Activated T-cell treated with anti-CD3 and anti-CD28 coated beads, Interleukin-2, amount 50 U/mL, for 72 hours (primary cell): Measurements from ENCODE around the gene HIVEP3. TPM values are rescaled to one million over a fixed set of nuclear protein-coding genes. Genes with fewer than 3 reads are reported as not detected.
A peak's percentile ranks its signal among the peaks of the same experiment; 100 is the strongest.

Experiments used
- ATAC-seq, 2 donors: fragments of 150-1000 bp; cut with Tn5 transposase; replicated peaks in 1 of 2; 2 replicates each; pipeline ENCODE4 v1.10.0; 2021; ENCODE audit warnings: moderate library complexity in 2 of 2, mild to moderate bottlenecking in 1 of 2
- DNase-seq, 2 donors: peaks; one replicate each; pipeline ENCODE4 v3.0.0; 2021 to 2022; ENCODE audit warnings: mixed read lengths in 1 of 2
- H3K27ac Mint-ChIP-seq: one replicate; pipeline ENCODE4 v1.8.0; 2022; ENCODE audit warnings: mild to moderate bottlenecking, moderate library complexity, mixed read lengths
- H3K27me3 Mint-ChIP-seq: one replicate; pipeline ENCODE4 v1.8.0; 2022; ENCODE audit warnings: low read depth, mixed read lengths
- H3K36me3 Mint-ChIP-seq, 2 donors: one replicate each; pipeline ENCODE4 v1.8.0; 2022; ENCODE audit warnings: mixed read lengths in 2 of 2, mild to moderate bottlenecking in 1 of 2; ENCODE audit not compliant: insufficient read depth in 2 of 2
- H3K4me1 Mint-ChIP-seq: one replicate; pipeline ENCODE4 v1.8.0; 2022; ENCODE audit warnings: low read depth, mixed read lengths
- H3K4me3 Mint-ChIP-seq, 2 donors: one replicate each; pipeline ENCODE4 v1.8.0; 2022; ENCODE audit warnings: mild to moderate bottlenecking in 2 of 2, mixed read lengths in 2 of 2, moderate library complexity in 2 of 2
- H3K9me3 Mint-ChIP-seq, 2 donors: one replicate each; pipeline ENCODE4 v1.8.0; 2022; ENCODE audit warnings: mixed read lengths in 2 of 2
- total RNA-seq, 2 donors: library from RNA; stranded (reverse); gene quantifications; one replicate each; pipeline ENCODE4 v1.2.3, GENCODE V29; 2022

Gene HIVEP3
- total RNA-seq, 2 donors from 2014 or later = 22.8 to 29.2 TPM

DNA sequence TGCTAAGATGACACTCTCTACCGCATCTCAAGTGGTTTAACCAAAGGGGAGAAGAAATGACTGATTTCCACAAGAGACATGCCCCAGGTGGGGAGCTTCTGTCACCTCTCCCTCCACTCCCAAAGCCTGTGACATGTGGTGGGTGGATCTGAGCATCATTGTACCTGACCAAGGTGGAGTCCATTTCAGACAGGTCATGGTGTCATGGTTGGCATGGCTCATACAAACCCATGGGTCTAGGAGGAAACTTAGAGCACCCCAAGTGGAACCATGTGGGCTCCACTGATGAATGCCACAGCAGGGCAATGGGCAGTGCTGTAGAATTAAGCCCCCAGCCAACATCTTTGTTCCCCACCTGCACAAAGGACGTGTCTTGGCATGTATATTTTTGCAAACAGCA is 302.7 kb downstream of the HIVEP3 start:
- Mint-ChIP-seq H3K9me3 (no peaks in the 10 kb centered on the region), H3K27ac (no peak overlapping the region), H3K27me3 (no peaks in the 10 kb centered on the region), H3K4me3 (no peak overlapping the region), H3K4me1 (peaks cover 10% of the 10 kb centered on the region), H3K36me3 (peaks cover 0 to 21% of the 10 kb centered on the region in 2 donors)
- ATAC-seq (no peak), DNase-seq (no peak)

DNA sequence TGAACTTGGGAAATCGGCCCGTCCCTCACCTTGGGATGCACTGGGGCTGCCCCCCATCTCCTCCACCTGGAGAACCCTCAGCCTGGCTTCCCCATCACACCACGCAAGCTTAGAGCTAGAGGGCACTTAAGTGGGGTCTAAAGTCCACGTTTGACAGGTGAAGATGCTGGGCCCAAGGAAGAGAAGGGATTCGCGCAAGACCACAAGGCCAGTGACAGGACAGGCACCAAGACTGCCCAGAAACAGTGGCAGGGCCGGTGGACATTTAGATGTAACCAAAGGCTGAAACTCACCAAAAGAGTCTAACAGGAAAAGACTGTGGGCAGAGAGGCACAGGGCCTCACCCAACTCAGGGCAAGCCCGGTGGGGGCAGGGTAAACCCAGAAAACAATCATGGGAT is 303.4 kb downstream of the HIVEP3 start:
- Mint-ChIP-seq H3K36me3 (peaks cover 0 to 18% of the 10 kb centered on the region in 2 donors), H3K27me3 (no peaks in the 10 kb centered on the region), H3K27ac (no peak overlapping the region), H3K4me3 (no peak overlapping the region), H3K9me3 (no peaks in the 10 kb centered on the region), H3K4me1 (peaks cover 9% of the 10 kb centered on the region)
- ATAC-seq = no peak
- DNase-seq = no peak

DNA sequence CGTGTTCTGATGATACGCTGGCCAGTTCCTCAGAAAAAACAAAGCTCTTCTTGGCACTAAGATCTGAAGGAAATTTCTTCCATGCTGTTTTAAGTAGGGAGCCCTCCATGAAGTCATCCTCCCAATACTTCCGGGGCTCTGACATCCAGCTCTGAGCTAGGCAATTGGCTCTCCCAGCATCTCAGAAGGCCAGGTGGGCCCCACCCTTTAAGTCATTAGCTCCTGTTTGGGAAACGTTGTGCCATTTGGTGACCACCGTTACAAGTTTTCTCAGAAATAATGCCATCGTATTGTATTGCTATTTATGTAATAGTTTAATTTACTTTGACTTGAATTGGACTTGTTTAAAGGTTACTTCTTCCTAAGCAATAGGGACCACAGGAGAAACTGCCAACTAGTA is 303.9 kb downstream of the HIVEP3 start:
- H3K4me1 Mint-ChIP-seq = peaks cover 9% of the 10 kb centered on the region

DNA sequence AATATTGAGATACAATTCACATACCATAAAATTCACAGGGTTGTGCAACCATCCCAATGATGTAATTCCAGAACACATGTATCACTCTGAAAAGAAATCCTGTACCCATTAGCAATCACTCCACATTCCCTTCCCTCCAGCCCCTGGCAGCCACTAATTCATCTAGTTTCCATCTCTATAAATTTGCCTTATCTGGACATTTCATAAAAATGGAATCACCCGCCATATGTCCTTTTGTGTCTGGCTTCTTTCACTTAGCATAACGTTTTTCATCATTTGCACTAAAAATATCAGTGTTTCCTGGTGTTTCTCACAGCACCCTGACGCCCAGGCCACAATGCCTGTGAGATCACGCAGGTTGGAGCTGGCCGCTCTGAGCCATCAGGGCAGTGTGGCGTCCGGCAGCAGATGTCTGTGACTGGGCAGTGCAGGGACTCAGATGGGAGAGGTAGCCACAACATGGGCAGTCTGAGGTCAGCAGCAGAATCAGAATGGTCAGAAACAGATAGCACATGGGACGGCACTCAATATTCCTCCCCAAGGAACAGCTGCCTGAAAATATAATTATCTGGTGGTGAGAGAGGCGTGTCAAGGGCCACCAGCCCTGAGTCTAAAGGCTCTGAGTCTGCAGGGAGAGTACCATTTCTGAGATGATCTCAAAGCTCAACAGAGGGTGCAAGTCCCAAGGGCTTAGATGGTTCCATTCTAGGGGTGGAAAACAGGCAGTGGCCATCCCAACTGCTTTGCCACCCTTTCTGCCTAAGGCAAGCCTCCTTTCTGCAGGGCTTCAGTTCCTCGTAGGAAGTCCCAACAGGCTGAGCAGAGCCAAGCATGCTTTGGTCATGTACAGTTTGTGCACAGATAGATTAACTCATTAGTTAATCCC is 304.8 kb downstream of the HIVEP3 start:
- Mint-ChIP-seq H3K27ac (no peak overlapping the region), H3K27me3 (no peaks in the 10 kb centered on the region), H3K36me3 (peaks cover 0 to 11% of the 10 kb centered on the region in 2 donors), H3K9me3 (no peaks in the 10 kb centered on the region), H3K4me3 (no peak overlapping the region), H3K4me1 (peaks cover 15% of the 10 kb centered on the region)
- no peak for DNase-seq
- ATAC-seq = no peak

More for the DNA sequence above, 303.9 kb downstream of the HIVEP3 start:
- Mint-ChIP-seq H3K27me3 (no peaks in the 10 kb centered on the region), H3K4me3 (no peak overlapping the region), H3K27ac (no peak overlapping the region), H3K36me3 (peaks cover 0 to 15% of the 10 kb centered on the region in 2 donors), H3K9me3 (no peaks in the 10 kb centered on the region)
- ATAC-seq (no peak), DNase-seq (no peak)

DNA sequence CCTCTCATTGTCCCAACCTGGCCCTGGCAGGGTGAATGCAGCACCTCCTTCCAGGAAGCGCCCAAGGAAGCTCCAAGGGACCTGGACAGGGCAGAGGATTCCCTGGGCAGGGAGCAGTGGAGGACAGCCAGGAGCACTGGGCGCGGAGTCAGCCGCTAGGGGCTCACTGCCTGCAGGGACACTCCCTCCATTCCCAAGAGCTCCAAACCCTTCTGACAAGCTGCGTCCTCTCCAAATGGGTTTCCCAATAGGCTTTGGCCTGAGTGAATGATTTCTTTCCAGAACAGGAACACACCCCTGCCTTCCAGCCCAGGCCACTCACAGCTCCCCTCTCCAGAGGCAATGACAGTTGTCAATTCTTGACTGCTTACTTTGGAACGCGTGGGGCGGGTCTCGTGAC is 305.8 kb downstream of the HIVEP3 start:
- ATAC-seq (no peak), DNase-seq (no peak)
- Mint-ChIP-seq H3K9me3 (no peaks in the 10 kb centered on the region), H3K36me3 (peaks cover 0 to 12% of the 10 kb centered on the region in 2 donors), H3K27ac (no peak overlapping the region), H3K27me3 (no peaks in the 10 kb centered on the region), H3K4me1 (peaks cover 23% of the 10 kb centered on the region), H3K4me3 (no peak overlapping the region)

DNA sequence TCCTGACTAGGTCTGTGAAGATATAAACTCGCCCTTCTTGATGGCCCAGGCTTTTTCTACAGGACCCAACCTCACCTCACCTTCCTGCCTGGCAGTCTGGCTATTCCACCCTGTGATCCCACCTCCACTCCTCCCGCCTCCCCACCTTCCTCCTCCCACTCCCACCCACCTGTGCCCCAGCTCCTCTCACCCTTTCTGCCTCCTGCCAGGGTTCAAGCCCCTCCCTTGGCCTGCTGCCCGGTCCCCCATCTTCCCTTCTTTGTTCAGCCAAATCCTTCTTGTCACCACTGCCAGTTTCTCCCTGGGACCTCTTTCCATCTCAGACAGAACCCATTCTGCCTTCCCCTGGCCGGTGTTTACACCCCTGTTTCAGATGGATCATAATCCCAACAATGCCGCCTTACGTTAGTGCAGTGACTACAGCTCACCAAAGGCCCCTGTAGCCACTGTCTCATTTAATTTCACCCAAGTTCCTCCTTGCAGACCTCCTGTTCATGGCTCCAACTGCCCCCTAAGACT is 306.7 kb downstream of the HIVEP3 start:
- DNase-seq (no peak), ATAC-seq (no peak)
- no peak overlapping the region for H3K4me3 Mint-ChIP-seq
- peaks cover 0 to 21% of the 10 kb centered on the region in 2 donors for H3K36me3 Mint-ChIP-seq
- H3K27ac Mint-ChIP-seq = no peak overlapping the region
- peaks cover 33% of the 10 kb centered on the region for H3K4me1 Mint-ChIP-seq
- H3K27me3 Mint-ChIP-seq = no peaks in the 10 kb centered on the region
- peaks cover 0 to 2% of the 10 kb centered on the region in 2 donors for H3K9me3 Mint-ChIP-seq

DNA sequence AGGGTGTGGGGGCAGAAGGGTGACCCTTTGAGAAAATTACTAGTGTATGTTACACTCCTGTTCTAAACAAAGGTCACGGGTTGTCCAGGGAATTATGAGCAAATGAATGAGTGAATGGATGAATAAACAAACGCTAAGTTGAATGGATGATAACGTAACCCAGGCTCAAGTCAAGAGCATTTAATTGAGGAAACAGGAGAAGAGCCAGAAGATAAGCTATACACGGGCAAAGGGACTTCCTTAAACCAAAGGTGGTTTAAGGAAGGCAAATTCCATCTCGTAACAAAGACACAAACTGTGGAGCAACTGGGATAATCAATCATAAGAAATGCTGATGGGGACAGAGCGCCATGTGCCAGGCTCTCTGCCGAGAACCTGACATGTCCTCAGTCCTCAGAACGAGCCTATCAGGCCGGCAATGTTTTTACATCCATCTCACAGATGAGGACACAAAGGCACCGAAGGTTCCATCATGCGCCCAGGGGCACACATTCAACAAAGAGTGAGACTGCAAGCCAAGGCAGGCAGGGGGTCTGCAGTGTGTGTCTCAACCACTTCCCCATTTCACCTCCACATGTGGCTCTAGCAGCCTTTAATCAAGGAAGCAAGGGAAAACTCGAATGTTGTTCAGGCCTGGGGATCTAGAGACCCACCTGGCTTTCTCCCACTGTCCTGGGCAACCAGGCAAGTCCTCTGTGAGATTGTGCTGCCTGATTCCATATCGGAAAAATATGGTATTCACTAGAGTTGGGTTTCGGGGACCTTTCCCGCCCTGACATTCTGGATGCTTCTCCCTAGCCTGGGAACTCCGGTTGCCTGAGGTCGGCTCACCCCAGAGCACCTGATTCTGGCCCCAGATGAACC is 307.4 kb downstream of the HIVEP3 start:
- Mint-ChIP-seq H3K36me3 (peaks cover 0 to 21% of the 10 kb centered on the region in 2 donors), H3K9me3 (peaks cover 0 to 2% of the 10 kb centered on the region in 2 donors), H3K4me3 (no peak overlapping the region), H3K27ac (no peak overlapping the region), H3K4me1 (peaks cover 40% of the 10 kb centered on the region), H3K27me3 (no peaks in the 10 kb centered on the region)
- DNase-seq (no peak), ATAC-seq (no peak)

DNA sequence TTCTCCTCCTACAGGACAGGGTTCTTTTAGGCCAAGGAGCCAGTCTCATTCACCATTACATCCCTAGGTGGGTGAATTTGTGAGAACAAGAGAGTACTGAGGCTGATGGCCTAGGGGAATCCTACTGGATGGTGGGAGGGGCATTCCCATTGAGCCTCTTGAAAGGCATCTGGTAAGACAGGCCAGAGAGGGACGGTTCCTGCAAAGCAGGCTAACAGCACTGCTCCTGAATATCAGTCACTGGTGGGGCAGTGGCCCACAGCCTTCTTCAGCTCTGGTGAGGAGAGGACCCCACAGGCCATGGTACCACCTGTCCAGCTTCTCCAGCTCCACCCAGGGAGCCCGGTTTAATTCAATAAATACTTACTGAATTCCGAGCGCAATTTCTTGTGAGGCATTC is 308.4 kb downstream of the HIVEP3 start:
- DNase-seq (no peak), ATAC-seq (no peak)
- Mint-ChIP-seq H3K4me1 (peaks cover 49% of the 10 kb centered on the region), H3K27ac (no peak overlapping the region), H3K4me3 (no peak overlapping the region), H3K9me3 (peaks cover 0 to 2% of the 10 kb centered on the region in 2 donors), H3K27me3 (no peaks in the 10 kb centered on the region), H3K36me3 (peaks cover 2 to 24% of the 10 kb centered on the region in 2 donors)

DNA sequence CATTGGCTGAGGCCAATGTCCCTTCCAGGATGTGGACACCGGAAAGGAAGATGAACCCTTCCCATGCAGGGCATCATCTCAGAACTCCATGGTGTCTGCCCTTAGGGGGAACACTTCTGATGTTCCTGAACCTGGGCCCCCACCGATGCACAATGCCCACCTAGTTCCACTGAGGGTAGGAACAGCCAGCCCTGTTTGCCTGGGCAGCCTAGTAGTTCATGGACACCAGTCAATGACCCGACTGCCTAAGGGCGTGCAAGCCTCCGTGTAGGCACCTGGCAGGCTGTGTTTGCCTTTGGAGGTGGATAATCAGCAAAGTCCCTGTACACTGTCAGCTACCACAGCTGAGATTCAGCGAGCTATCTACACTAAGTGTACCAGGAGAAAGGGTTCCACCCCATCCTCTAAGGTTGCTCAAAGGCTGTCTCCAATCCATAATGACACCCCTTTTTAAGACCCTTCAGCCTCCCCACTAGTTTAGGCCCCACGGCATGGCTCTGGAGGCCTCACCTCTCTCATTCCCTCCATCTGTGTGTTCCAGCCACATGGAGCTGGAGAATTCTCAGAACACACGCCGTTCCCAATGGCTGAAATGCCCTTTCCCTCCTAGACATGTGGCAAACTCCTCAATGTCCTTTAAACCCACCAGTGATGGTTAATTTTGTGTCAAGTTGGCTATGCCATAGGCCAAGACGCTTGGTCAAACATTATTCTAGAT is 309.4 kb downstream of the HIVEP3 start:
- ATAC-seq = no peak
- no peak overlapping the region for H3K27ac Mint-ChIP-seq

DNA sequence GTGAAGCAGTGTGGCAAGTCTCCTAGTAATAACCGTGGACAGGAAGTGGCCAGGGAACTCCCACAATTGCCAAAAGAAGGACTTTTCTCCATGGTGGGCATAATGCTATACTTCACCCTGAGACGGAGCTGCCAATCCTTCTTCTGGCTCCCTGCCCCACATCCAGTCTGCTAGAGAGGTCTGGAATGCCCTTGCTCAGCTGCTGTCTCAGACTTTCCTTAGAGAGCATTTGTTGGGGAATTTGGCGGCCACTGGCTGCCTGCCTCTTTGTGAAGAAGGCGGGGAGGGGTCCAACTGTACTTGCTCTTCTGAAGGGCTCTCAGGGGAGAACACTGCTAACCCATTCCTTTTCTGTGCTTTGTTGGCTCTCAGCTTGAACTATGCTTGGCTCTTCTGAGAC is 310.5 kb downstream of the HIVEP3 start:
- no peak overlapping the region for H3K27ac Mint-ChIP-seq
- peaks cover 0 to 4% of the 10 kb centered on the region in 2 donors for H3K9me3 Mint-ChIP-seq
- ATAC-seq = no peak
- H3K27me3 Mint-ChIP-seq = no peaks in the 10 kb centered on the region
- no peak overlapping the region for H3K4me3 Mint-ChIP-seq
- no peak for DNase-seq
- H3K36me3 Mint-ChIP-seq = peaks cover 5 to 25% of the 10 kb centered on the region in 2 donors
- peaks cover 51% of the 10 kb centered on the region for H3K4me1 Mint-ChIP-seq

More for the DNA sequence above, 309.4 kb downstream of the HIVEP3 start:
- DNase-seq = no peak
- Mint-ChIP-seq H3K36me3 (peaks cover 2 to 23% of the 10 kb centered on the region in 2 donors), H3K4me3 (no peak overlapping the region), H3K27me3 (no peaks in the 10 kb centered on the region), H3K4me1 (peaks cover 51% of the 10 kb centered on the region), H3K9me3 (peaks cover 0 to 2% of the 10 kb centered on the region in 2 donors)

DNA sequence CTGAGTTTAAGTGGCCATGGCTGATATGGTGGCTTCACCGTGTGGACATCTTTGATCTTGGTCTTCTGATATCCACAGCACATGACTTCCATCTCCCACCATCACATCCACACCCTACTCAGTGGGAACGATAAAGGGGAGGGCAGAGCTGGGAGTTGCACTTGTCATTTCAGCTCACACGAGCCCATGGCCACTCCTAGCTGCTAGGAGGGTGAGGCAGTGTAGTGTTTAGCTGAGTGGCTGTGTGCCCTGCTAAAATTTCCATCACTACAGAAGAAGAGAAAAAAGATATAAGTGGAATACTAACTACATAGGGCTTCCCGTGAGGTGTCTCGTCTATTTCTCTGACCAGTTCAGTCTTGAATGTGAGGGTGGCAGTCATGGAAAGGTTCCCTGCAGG is 310.9 kb downstream of the HIVEP3 start:
- Mint-ChIP-seq H3K4me1 (peaks cover 51% of the 10 kb centered on the region), H3K27me3 (no peaks in the 10 kb centered on the region), H3K4me3 (no peak overlapping the region), H3K9me3 (peaks cover 0 to 4% of the 10 kb centered on the region in 2 donors), H3K36me3 (peaks cover 5 to 25% of the 10 kb centered on the region in 2 donors), H3K27ac (no peak overlapping the region)
- ATAC-seq (no peak), DNase-seq (no peak)

DNA sequence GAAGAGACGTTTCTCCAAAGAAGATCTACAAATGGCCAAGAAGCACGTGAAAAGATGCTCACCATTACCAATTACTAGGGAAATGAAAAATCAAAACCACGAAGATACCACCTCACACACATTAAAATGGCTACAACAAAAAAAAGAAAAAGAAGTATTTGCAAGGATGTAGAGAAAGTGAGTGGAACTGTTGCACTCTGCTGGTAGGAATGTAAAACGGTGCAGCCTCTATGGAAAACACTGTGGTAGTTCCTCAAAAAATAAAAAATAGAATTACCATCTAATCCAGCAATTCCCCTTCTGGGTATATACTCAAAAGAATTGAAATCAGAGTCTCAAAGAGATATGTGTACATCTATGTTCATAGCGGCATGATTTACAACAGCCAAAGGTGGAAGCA is 318.8 kb downstream of the HIVEP3 start:
- Mint-ChIP-seq H3K27me3 (no peaks in the 10 kb centered on the region), H3K4me3 (no peak overlapping the region)

More for the DNA sequence above, 318.8 kb downstream of the HIVEP3 start:
- DNase-seq = no peak
- Mint-ChIP-seq H3K27ac (peak overlapping the region; percentile 11), H3K36me3 (peaks cover 3 to 31% of the 10 kb centered on the region in 2 donors), H3K4me1 (peaks cover 56% of the 10 kb centered on the region), H3K9me3 (peaks cover 2 to 4% of the 10 kb centered on the region in 2 donors)
- ATAC-seq = no peak
